ENCODE measurements around the gene MLC1. TPM values are rescaled to one million over a fixed set of nuclear protein-coding genes. Genes with fewer than 3 reads are reported as not detected.

MLC1 gene
- total RNA-seq, 1 donor from 2014 or later = not detected

DNA sequence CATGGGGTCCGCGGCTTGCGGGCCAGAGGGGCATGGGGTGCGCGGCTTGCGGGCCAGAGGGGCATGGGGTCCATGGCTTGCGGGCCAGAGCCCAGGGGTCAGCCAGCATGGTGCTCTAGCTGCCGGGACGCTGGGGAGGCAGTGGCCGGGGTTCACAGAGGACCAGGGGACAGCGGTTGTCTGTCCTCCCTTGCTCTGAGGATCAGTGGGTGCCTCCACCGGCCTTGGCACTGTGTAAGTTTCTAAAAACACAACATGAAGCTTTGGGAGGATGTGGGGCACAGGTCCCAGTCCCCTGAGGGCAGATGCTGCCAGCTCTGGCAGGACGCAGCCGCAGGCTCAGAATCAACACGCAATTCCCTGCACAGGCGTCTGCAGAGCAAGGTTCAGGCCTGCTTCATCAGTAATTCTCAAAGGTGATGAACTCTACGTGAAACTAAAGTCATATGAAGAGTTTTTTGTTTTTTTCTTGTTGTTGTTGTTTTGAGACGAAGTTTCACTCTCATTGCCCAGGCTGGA lies 3.0 kb downstream of the MLC1 start:
- H3K4me1 Mint-ChIP-seq = peaks cover 5% of the 10 kb centered on the region
- ATAC-seq (ENCODE audit: low read depth) (no peak), DNase-seq (no peak)
- peaks cover 4% of the 10 kb centered on the region for H3K36me3 Mint-ChIP-seq (ENCODE audit: low read depth)
- peaks cover 3% of the 10 kb centered on the region for H3K9me3 Mint-ChIP-seq
- no peak overlapping the region for H3K27ac Mint-ChIP-seq
- intact Hi-C loops (cut with micrococcal nuclease) = no loop called here
- ChIA-PET CTCF (no interaction called here), POLR2A (no interaction called here)
- H3K4me3 Mint-ChIP-seq = no peak overlapping the region
- peaks cover 27% of the 10 kb centered on the region for H3K27me3 Mint-ChIP-seq
- TF ChIP-seq, protein P1, sequence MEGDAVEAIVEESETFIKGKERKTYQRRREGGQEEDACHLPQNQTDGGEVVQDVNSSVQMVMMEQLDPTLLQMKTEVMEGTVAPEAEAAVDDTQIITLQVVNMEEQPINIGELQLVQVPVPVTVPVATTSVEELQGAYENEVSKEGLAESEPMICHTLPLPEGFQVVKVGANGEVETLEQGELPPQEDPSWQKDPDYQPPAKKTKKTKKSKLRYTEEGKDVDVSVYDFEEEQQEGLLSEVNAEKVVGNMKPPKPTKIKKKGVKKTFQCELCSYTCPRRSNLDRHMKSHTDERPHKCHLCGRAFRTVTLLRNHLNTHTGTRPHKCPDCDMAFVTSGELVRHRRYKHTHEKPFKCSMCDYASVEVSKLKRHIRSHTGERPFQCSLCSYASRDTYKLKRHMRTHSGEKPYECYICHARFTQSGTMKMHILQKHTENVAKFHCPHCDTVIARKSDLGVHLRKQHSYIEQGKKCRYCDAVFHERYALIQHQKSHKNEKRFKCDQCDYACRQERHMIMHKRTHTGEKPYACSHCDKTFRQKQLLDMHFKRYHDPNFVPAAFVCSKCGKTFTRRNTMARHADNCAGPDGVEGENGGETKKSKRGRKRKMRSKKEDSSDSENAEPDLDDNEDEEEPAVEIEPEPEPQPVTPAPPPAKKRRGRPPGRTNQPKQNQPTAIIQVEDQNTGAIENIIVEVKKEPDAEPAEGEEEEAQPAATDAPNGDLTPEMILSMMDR (IDR thresholded peaks at IDR 0.05) = no peak

GRCh38 chr22:50081426-50082196 lies 3.6 kb downstream of the MLC1 start:
- ChIA-PET CTCF (no interaction called here), POLR2A (no interaction called here)
- Mint-ChIP-seq H3K4me3 (no peak overlapping the region), H3K36me3 (ENCODE audit: low read depth) (peaks cover under 1% of the 10 kb centered on the region), H3K4me1 (peaks cover 4% of the 10 kb centered on the region), H3K9me3 (no peaks in the 10 kb centered on the region), H3K27me3 (peaks cover 22% of the 10 kb centered on the region), H3K27ac (no peak overlapping the region)
- intact Hi-C loops (cut with micrococcal nuclease) = no loop called here
- TF ChIP-seq, protein P1 (IDR thresholded peaks at IDR 0.05) = no peak
- ATAC-seq (ENCODE audit: low read depth) (no peak), DNase-seq (no peak)

- DNase-seq (no peak), ATAC-seq (ENCODE audit: low read depth) (no peak)
- CTCF ChIA-PET = no interaction called here
- Mint-ChIP-seq H3K9me3 (no peaks in the 10 kb centered on the region), H3K36me3 (ENCODE audit: low read depth) (no peaks in the 10 kb centered on the region), H3K4me3 (no peak overlapping the region), H3K27me3 (peaks cover 14% of the 10 kb centered on the region), H3K27ac (no peak overlapping the region), H3K4me1 (peaks cover 3% of the 10 kb centered on the region)
- intact Hi-C loops (cut with micrococcal nuclease) = no loop called here
- POLR2A ChIA-PET = no interaction called here
- TF ChIP-seq, protein P1 (IDR thresholded peaks at IDR 0.05) = no peak
These were observed 5.2 kb downstream of the MLC1 start for GRCh38 chr22:50080077-50080465.

DNA sequence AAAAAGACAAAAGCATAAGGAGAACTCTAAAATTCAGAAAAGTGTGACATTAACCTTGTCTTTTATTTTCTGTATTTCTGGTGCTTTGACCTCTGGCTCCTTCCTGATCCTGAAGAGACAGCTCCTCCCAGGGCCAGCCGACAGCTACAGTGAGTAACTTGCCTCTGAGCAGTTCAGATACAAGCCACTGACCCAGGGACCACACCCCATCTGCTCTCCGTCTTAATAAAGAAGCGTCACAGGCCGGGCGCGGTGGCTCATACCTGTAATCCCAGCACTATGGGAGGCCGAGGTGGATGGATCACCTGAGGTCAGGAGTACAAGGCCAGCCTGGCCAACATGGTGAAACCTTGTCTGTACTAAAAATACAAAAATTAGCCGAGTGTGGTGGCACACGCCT lies 6.5 kb downstream of the MLC1 start:
- Mint-ChIP-seq H3K4me3 (no peak overlapping the region), H3K27ac (no peak overlapping the region), H3K27me3 (peaks cover 7% of the 10 kb centered on the region), H3K9me3 (no peaks in the 10 kb centered on the region), H3K4me1 (no peaks in the 10 kb centered on the region), H3K36me3 (ENCODE audit: low read depth) (no peaks in the 10 kb centered on the region)
- ChIA-PET POLR2A (no interaction called here), CTCF (no interaction called here)
- ATAC-seq (ENCODE audit: low read depth) (no peak), DNase-seq (no peak)
- intact Hi-C loops (cut with micrococcal nuclease) = no loop called here
- TF ChIP-seq, protein P1 (IDR thresholded peaks at IDR 0.05) = no peak

GRCh38 chr22:50078246-50078645 lies 7.0 kb downstream of the MLC1 start:
- ChIA-PET POLR2A (no interaction called here), CTCF (no interaction called here)
- Mint-ChIP-seq H3K9me3 (no peaks in the 10 kb centered on the region), H3K4me3 (no peak overlapping the region), H3K27ac (no peak overlapping the region), H3K36me3 (ENCODE audit: low read depth) (no peaks in the 10 kb centered on the region), H3K27me3 (peaks cover 7% of the 10 kb centered on the region), H3K4me1 (no peaks in the 10 kb centered on the region)
- ATAC-seq (ENCODE audit: low read depth) = no peak
- TF ChIP-seq, protein P1 (IDR thresholded peaks at IDR 0.05) = no peak
- intact Hi-C loops (cut with micrococcal nuclease) = no loop called here
- DNase-seq = no peak

All from activated B cell treated with CpG ODN at 0.5 μM for 24 hours (primary cell).